GM23338 (cell line): ENCODE measurements around the gene SORCS3.

Experiments
- CTCF ChIP-seq, 2 experiments: fragments of 200-600 bp in 1 of 2; sonication (generic) in 1 of 2; conservative IDR thresholded peaks; 2 replicates each; pipeline versions ENCODE4 v1.5.1 to v1.6.1; 2016 to 2017; ENCODE audit warnings: antibody characterized with exemption in 2 of 2, low read depth in 2 of 2, mild to moderate bottlenecking in 2 of 2, moderate library complexity in 1 of 2
- ETS1 ChIP-seq: IDR thresholded peaks from 2 replicates; pipeline ENCODE4 v1.6.1; 2016; ENCODE audit warnings: antibody characterized with exemption
- EZH2 ChIP-seq: fragments of 200-600 bp; sonication (generic); IDR thresholded peaks from one replicate; pipeline ENCODE4 v1.8.0; 2017; ENCODE audit warnings: antibody characterized with exemption, mild to moderate bottlenecking, low read depth; ENCODE audit not compliant: unreplicated experiment
- EZH2phosphoT487 ChIP-seq: fragments of 200-600 bp; sonication (generic); IDR thresholded peaks from one replicate; pipeline ENCODE4 v1.8.1; 2018; ENCODE audit warnings: antibody characterized with exemption; ENCODE audit not compliant: unreplicated experiment
- POLR2AphosphoS5 ChIP-seq: IDR thresholded peaks from 2 replicates; pipeline ENCODE4 v1.6.1; 2016; ENCODE audit warnings: antibody characterized with exemption, low read depth
- REST ChIP-seq: IDR thresholded peaks from one replicate; pipeline ENCODE4 v1.6.1; 2018; ENCODE audit warnings: antibody characterized with exemption; ENCODE audit not compliant: unreplicated experiment
- ZNF331 ChIP-seq: fragments of 250-450 bp; sonication (Bioruptor Pico); IDR thresholded peaks from 2 replicates; pipeline ENCODE4 v1.5.0; 2020; ENCODE audit warnings: low read depth, mild to moderate bottlenecking, moderate library complexity
- ZNF462 ChIP-seq: fragments of 250-450 bp; sonication (Bioruptor Pico); IDR thresholded peaks from 2 replicates; pipeline ENCODE4 v1.5.0; 2020; ENCODE audit warnings: mild to moderate bottlenecking, moderate library complexity

- 0 out of 4 replicates have a peak, but pooled peaks of 1 of the 2 experiments have one; percentile 8 for TF ChIP-seq CTCF (conservative IDR thresholded peaks at IDR 0.05; ENCODE audit: low read depth in 2 of 2)
- TF ChIP-seq REST = no peak
- TF ChIP-seq EZH2phosphoT487 = no peak
- no peak for TF ChIP-seq ZNF331 (CRISPR knock-in tag)
- TF ChIP-seq POLR2AphosphoS5 = no peak
- no peak for TF ChIP-seq ZNF462 (CRISPR knock-in tag)
- no peak for TF ChIP-seq EZH2
- no peak for TF ChIP-seq ETS1
These were observed 383.1 kb downstream of the SORCS3 start for GRCh38 chr10:105024184-105024583.
